Fibroblast of lung (primary cell): ENCODE measurements around the gene ZFYVE27. TPM values are rescaled to one million over a fixed set of nuclear protein-coding genes. Genes with fewer than 3 reads are reported as not detected.

Experiments
- DNase-seq, 2 donors: peaks; one replicate each; pipeline versions ENCODE4 v3.0.0 to v3.0.0-alpha.2; 2010; ENCODE audit warnings: low read depth in 2 of 2
- H2AFZ ChIP-seq: 2 replicates; pipeline ENCODE4 v1.5.1; 2012; ENCODE audit warnings: low read length, control low read depth, inconsistent platforms
- H3K27ac ChIP-seq: 2 replicates; pipeline ENCODE4 v1.5.1; 2011; ENCODE audit warnings: low read length, control low read depth; ENCODE audit not compliant: insufficient read depth
- H3K27me3 ChIP-seq: 2 replicates; pipeline ENCODE4 v1.5.1; 2011; ENCODE audit warnings: mild to moderate bottlenecking, low read length; ENCODE audit not compliant: control insufficient read depth, insufficient read depth
- H3K36me3 ChIP-seq: 2 replicates; pipeline ENCODE4 v1.5.1; 2011; ENCODE audit warnings: low read length; ENCODE audit not compliant: control insufficient read depth, insufficient read depth
- H3K4me1 ChIP-seq: 2 replicates; pipeline ENCODE4 v1.5.1; 2011; ENCODE audit warnings: low read length; ENCODE audit not compliant: control insufficient read depth, insufficient read depth; ENCODE audit errors: extremely low read depth
- H3K4me2 ChIP-seq: 2 replicates; pipeline ENCODE4 v1.5.1; 2011; ENCODE audit warnings: low read length, control low read depth; ENCODE audit not compliant: insufficient read depth; ENCODE audit errors: extremely low read depth
- H3K4me3 ChIP-seq, 4 experiments: fragments of 200-600 bp in 1 of 4; sonication (generic) in 1 of 4; replicated peaks in 1 of 4; 2 replicates each; pipeline ENCODE4 v1.5.1; 2011 to 2016; ENCODE audit warnings: low read length in 4 of 4, low read depth in 3 of 4, mild to moderate bottlenecking in 3 of 4, control low read depth in 2 of 4, inconsistent platforms in 1 of 4, mixed read lengths in 1 of 4; ENCODE audit not compliant: insufficient read depth in 1 of 4; ENCODE audit errors: control extremely low read depth in 1 of 4
- H3K79me2 ChIP-seq: 2 replicates; pipeline ENCODE4 v1.5.1; 2012; ENCODE audit warnings: mild to moderate bottlenecking, low read length, inconsistent platforms; ENCODE audit not compliant: control insufficient read depth, insufficient read depth
- H3K9ac ChIP-seq: 2 replicates; pipeline ENCODE4 v1.5.1; 2011; ENCODE audit warnings: mild to moderate bottlenecking, low read length, control low read depth; ENCODE audit not compliant: insufficient read depth
- H3K9me3 ChIP-seq: 2 replicates; pipeline ENCODE4 v1.5.1; 2012; ENCODE audit warnings: low read depth, low read length; ENCODE audit not compliant: control insufficient read depth, insufficient read depth
- H4K20me1 ChIP-seq: 2 replicates; pipeline ENCODE4 v1.5.1; 2011; ENCODE audit warnings: low read length; ENCODE audit not compliant: control insufficient read depth, insufficient read depth; ENCODE audit errors: extremely low read depth
- CTCF ChIP-seq, 2 donors: IDR thresholded peaks in 1 of 2; conservative IDR thresholded peaks in 1 of 2; 1 replicate in 1 of 2; 2 replicates in 1 of 2; pipeline ENCODE4 v1.5.1; 2011 to 2012; ENCODE audit warnings: low read length in 2 of 2, control low read depth in 1 of 2, inconsistent platforms in 1 of 2, low read depth in 1 of 2, mild to moderate bottlenecking in 1 of 2
- EZH2 ChIP-seq: IDR thresholded peaks from 2 replicates; pipeline ENCODE4 v1.5.1; 2012; ENCODE audit warnings: low read length, control low read depth, mild to moderate bottlenecking; ENCODE audit errors: missing control alignments
- polyA plus RNA-seq, 2 donors: library from polyadenylated mRNA; depleted of rRNA in 1 of 2; stranded (reverse) in 1 of 2; unstranded in 1 of 2; fragments of >200 nt; gene quantifications; 2 replicates each; pipeline ENCODE4 v1.2.1, GENCODE V29; 2011 to 2012; ENCODE audit warnings: missing spikeins in 1 of 2
- total RNA-seq: library from RNA; depleted of rRNA; stranded (reverse); fragments of >200 nt; gene quantifications from 2 replicates; pipeline ENCODE4 v1.2.1, GENCODE V29; 2014

Gene ZFYVE27
- total and polyA plus RNA-seq, 2 donors (not counting 1 experiment from before 2014, with no cell fraction given): 8.3 to 22.1 TPM

GRCh38 chr10:97781618-97782331, 44.8 kb downstream of the ZFYVE27 start:
- H3K4me1 ChIP-seq: no peaks in the 10 kb centered on the region
- no peak overlapping the region for H2AFZ ChIP-seq
- no peak overlapping the region for H3K27ac ChIP-seq
- no peak overlapping the region for H3K9ac ChIP-seq
- TF ChIP-seq EZH2 (no peak), CTCF (conservative IDR thresholded peaks at IDR 0.05 in 1 of 2, IDR thresholded peaks at IDR 0.05 in 1 of 2; ENCODE audit: low read depth in 1 of 2, low read length in 2 of 2) (no peak)
- no peaks in the 10 kb centered on the region for H3K79me2 ChIP-seq
- H3K9me3 ChIP-seq: no peaks in the 10 kb centered on the region
- H3K27me3 ChIP-seq: peaks cover 9% of the 10 kb centered on the region
- DNase-seq: no peak
- H3K4me3 ChIP-seq: no peak overlapping the region
- no peaks in the 10 kb centered on the region for H4K20me1 ChIP-seq
- no peak overlapping the region for H3K4me2 ChIP-seq
- no peaks in the 10 kb centered on the region for H3K36me3 ChIP-seq

GRCh38 chr10:97782455-97783228, 45.7 kb downstream of the ZFYVE27 start:
- DNase-seq: no peak
- no peak overlapping the region for H3K9ac ChIP-seq
- no peak overlapping the region for H3K4me3 ChIP-seq
- no peak overlapping the region for H2AFZ ChIP-seq
- no peaks in the 10 kb centered on the region for H4K20me1 ChIP-seq
- no peak overlapping the region for H3K4me2 ChIP-seq
- no peak overlapping the region for H3K27ac ChIP-seq
- H3K27me3 ChIP-seq: peaks cover 9% of the 10 kb centered on the region
- H3K36me3 ChIP-seq: no peaks in the 10 kb centered on the region
- H3K79me2 ChIP-seq: no peaks in the 10 kb centered on the region
- no peaks in the 10 kb centered on the region for H3K4me1 ChIP-seq
- no peaks in the 10 kb centered on the region for H3K9me3 ChIP-seq
- TF ChIP-seq CTCF (conservative IDR thresholded peaks at IDR 0.05 in 1 of 2, IDR thresholded peaks at IDR 0.05 in 1 of 2; ENCODE audit: low read depth in 1 of 2, low read length in 2 of 2) (no peak), EZH2 (no peak)

DNA sequence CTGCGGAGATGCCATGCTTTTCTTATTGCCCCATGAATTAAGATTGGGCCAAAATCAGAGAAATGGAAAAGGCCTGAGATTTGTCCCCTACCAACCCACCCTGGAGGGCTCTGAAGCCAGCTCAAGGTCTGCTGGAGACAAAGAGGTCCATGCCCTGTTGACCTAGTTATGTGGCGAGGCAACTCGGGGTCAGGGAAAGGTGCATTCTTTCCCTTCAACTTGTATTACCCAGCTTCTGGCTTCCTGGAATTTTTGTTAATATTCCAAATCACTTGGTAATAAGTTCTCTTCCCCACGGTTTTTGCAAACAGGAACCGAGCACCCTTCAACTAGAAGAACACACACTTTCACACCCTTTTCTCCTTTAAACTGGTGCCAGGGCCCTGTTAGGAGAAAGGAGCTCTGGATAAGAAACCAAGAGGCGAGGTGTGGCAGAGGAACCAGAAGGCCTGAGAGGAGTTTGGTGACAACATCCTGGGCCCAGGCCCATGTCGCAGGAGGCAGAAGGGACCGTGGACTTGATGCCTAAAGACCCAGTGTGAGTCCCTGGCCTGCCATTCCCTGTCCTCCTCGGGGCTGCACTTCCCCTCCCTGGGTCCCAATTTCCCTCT, 47.4 kb downstream of the ZFYVE27 start:
- no peak for DNase-seq
- no peaks in the 10 kb centered on the region for H3K36me3 ChIP-seq
- H4K20me1 ChIP-seq: no peaks in the 10 kb centered on the region
- H3K9ac ChIP-seq: no peak overlapping the region
- H3K79me2 ChIP-seq: no peaks in the 10 kb centered on the region
- no peak overlapping the region for H3K4me2 ChIP-seq
- no peaks in the 10 kb centered on the region for H3K4me1 ChIP-seq
- TF ChIP-seq CTCF (conservative IDR thresholded peaks at IDR 0.05 in 1 of 2, IDR thresholded peaks at IDR 0.05 in 1 of 2; ENCODE audit: low read depth in 1 of 2, low read length in 2 of 2) (no peak), EZH2 (no peak)
- H3K27ac ChIP-seq: no peak overlapping the region
- H2AFZ ChIP-seq: no peak overlapping the region
- no peaks in the 10 kb centered on the region for H3K9me3 ChIP-seq
- peaks cover 9% of the 10 kb centered on the region for H3K27me3 ChIP-seq
- H3K4me3 ChIP-seq: no peak overlapping the region
